WTC11 (cell line): ENCODE results near the gene RARRES2. TPM values are rescaled to one million over a fixed set of nuclear protein-coding genes. Genes with fewer than 3 reads are reported as not detected.

Experiments used
- ATAC-seq: fragments of 200-7000 bp; cut with Tn5 transposase; 2 replicates; pipeline ENCODE4 v1.10.0; 2021; ENCODE audit warnings: mild to moderate bottlenecking, moderate library complexity
- CTCF ChIA-PET: fragments of 300-600 bp; sonication (Branson Sonifier 250); formaldehyde crosslinking; loops from one replicate; lab custom pipeline; 2021; ENCODE audit warnings: antibody characterized with exemption; lab: Charles Lee
- POLR2A ChIA-PET: fragments of 350-600 bp; sonication (Branson Sonifier 250); formaldehyde crosslinking; loops from one replicate; lab custom pipeline; 2021; ENCODE audit warnings: antibody characterized with exemption; lab: Charles Lee
- DNase-seq: peaks from one replicate; pipeline ENCODE4 v3.0.0; 2021; ENCODE audit warnings: low spot score
- H3K27ac Mint-ChIP-seq: 2 replicates; pipeline ENCODE4 v1.8.0; 2021; ENCODE audit warnings: mixed read lengths
- H3K27me3 Mint-ChIP-seq: 2 replicates; pipeline ENCODE4 v1.8.0; 2021; ENCODE audit warnings: low read depth, mild to moderate bottlenecking, moderate library complexity, mixed read lengths
- H3K36me3 Mint-ChIP-seq: 2 replicates; pipeline ENCODE4 v1.8.0; 2021; ENCODE audit warnings: mixed read lengths
- H3K4me1 Mint-ChIP-seq: 2 replicates; pipeline ENCODE4 v1.8.0; 2022; ENCODE audit warnings: mixed read lengths
- H3K4me3 Mint-ChIP-seq: 2 replicates; pipeline ENCODE4 v1.8.0; 2021; ENCODE audit warnings: mild to moderate bottlenecking, moderate library complexity, mixed read lengths
- H3K9me3 Mint-ChIP-seq: 2 replicates; pipeline ENCODE4 v1.8.0; 2021; ENCODE audit warnings: mixed read lengths
- ELF4 ChIP-seq: sonication (generic); formaldehyde crosslinking; IDR thresholded peaks from 2 replicates; pipeline ENCODE4 v1.8.1; 2022; ENCODE audit warnings: low read depth, mild to moderate bottlenecking, moderate library complexity, missing genetic modification reagents
- FOXP1 ChIP-seq: sonication (generic); formaldehyde crosslinking; IDR thresholded peaks from 2 replicates; pipeline ENCODE4 v1.8.0; 2022; ENCODE audit warnings: missing genetic modification reagents, mild to moderate bottlenecking, moderate library complexity, borderline replicate concordance
- MYBL2 ChIP-seq: sonication (generic); formaldehyde crosslinking; IDR thresholded peaks from 2 replicates; pipeline ENCODE4 v1.8.1; 2023; ENCODE audit warnings: mild to moderate bottlenecking, moderate library complexity, missing genetic modification reagents
- NR3C1 ChIP-seq: sonication (generic); formaldehyde crosslinking; conservative IDR thresholded peaks from 2 replicates; pipeline ENCODE4 v1.8.1; 2023; ENCODE audit warnings: low read depth, mild to moderate bottlenecking, missing genetic modification reagents
- PRRX2 ChIP-seq: fragments of 250-450 bp; sonication (Bioruptor Pico); IDR thresholded peaks from 2 replicates; pipeline ENCODE4 v1.8.0; 2021; ENCODE audit warnings: mild to moderate bottlenecking
- TCF7 ChIP-seq: sonication (generic); formaldehyde crosslinking; IDR thresholded peaks from 2 replicates; pipeline ENCODE4 v1.8.0; 2022; ENCODE audit warnings: mild to moderate bottlenecking, low read depth, missing genetic modification reagents, moderate library complexity
- TP53 ChIP-seq: sonication (generic); formaldehyde crosslinking; IDR thresholded peaks from 2 replicates; pipeline ENCODE4 v1.8.1; 2023; ENCODE audit warnings: mild to moderate bottlenecking, missing genetic modification reagents
- ZBTB21 ChIP-seq: sonication (generic); formaldehyde crosslinking; IDR thresholded peaks from 2 replicates; pipeline ENCODE4 v1.8.1; 2023; ENCODE audit warnings: mild to moderate bottlenecking, missing genetic modification reagents, borderline replicate concordance
- ZNF121 ChIP-seq: sonication (generic); formaldehyde crosslinking; IDR thresholded peaks from 2 replicates; pipeline ENCODE4 v1.8.0; 2023; ENCODE audit warnings: missing genetic modification reagents
- ZNF671 ChIP-seq: fragments of 250-450 bp; sonication (Bioruptor Pico); IDR thresholded peaks from 2 replicates; pipeline ENCODE4 v1.8.0; 2021; ENCODE audit warnings: mild to moderate bottlenecking
- total RNA-seq: library from RNA; stranded (reverse); gene quantifications from 3 replicates; pipeline ENCODE4 v1.2.3, GENCODE V29; 2021
- TF ChIP-seq, protein P1 (sequence below): sonication (generic); formaldehyde crosslinking; IDR thresholded peaks from 2 replicates; pipeline ENCODE4 v1.8.1; 2022; ENCODE audit warnings: mild to moderate bottlenecking, missing genetic modification reagents, moderate library complexity, borderline replicate concordance
- TF ChIP-seq, protein P2 (sequence below): sonication (generic); formaldehyde crosslinking; IDR thresholded peaks from 2 replicates; pipeline ENCODE4 v1.8.1; 2022; ENCODE audit warnings: missing genetic modification reagents, borderline replicate concordance
- TF ChIP-seq, protein P3 (sequence below): sonication (generic); formaldehyde crosslinking; IDR thresholded peaks from 2 replicates; pipeline ENCODE4 v1.8.0; 2022; ENCODE audit warnings: mild to moderate bottlenecking, missing genetic modification reagents
- TF ChIP-seq, protein P4 (sequence below): fragments of 250-450 bp; sonication (Bioruptor Pico); IDR thresholded peaks from 2 replicates; pipeline ENCODE4 v1.9.0; 2021; ENCODE audit warnings: mild to moderate bottlenecking, borderline replicate concordance

The RARRES2 gene
- total RNA-seq, 1 experiment from 2014 or later = 230 TPM

DNA sequence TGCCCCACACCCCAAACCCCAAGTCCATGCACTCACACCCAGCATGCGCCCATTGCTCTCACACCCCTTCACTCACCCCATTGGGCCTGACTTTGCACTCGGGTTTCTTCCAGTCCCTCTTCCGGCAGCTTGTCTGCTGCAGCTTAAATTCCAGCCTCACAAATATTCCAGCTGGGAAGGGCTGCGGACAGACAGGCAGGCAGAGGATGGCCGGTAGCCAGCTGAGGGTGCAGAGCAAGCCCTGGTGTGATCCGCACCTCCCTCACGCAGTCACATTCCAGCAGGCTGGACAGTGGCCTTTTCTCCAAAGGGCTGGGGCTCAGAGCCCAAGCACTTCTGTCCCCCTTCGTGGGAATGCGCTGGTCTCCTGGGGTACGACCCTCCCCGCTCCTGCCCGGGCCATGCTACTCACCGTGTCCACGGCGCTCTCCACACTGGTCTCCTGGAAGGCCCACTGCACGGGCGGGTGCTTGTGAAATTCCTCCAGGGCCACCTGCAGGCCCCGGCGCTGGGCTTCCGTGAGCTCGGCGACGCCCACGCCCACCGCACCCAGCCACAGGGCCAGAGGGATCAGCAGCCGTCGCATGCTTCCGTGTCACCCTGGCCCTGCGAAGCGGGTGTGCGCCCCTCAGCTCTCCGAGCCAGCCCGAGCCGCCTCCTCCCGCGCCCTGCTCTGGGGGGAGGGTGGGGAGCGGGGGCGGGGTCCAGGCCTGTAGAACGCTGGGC is 1.2 kb downstream of the RARRES2 start (continued):
- TF ChIP-seq, protein P1, sequence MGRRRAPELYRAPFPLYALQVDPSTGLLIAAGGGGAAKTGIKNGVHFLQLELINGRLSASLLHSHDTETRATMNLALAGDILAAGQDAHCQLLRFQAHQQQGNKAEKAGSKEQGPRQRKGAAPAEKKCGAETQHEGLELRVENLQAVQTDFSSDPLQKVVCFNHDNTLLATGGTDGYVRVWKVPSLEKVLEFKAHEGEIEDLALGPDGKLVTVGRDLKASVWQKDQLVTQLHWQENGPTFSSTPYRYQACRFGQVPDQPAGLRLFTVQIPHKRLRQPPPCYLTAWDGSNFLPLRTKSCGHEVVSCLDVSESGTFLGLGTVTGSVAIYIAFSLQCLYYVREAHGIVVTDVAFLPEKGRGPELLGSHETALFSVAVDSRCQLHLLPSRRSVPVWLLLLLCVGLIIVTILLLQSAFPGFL = no peak
- TF ChIP-seq ZNF671 (CRISPR knock-in tag) = no peak

DNA sequence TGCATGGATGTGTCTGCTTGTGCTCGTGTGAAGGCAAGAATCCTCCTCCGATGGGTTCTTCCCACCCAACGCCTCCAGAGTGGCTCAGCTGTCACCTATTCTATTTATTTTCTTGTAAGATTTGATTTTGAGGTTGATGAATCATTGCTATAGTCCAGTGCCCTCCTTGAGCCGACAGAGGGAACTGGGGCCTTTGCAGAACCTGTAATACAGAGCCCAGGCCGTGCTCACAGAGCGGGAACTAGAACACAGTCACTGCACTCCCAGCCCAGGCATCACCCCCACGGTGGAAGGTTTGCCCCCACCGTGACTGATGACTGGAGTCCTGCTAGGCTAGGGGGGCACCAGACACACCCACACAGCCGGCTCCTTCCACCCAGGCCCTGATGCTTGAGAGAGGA is 2.0 kb downstream of the RARRES2 start:
- Mint-ChIP-seq H3K36me3 (peaks cover 24% of the 10 kb centered on the region), H3K9me3 (peaks cover 8% of the 10 kb centered on the region), H3K27me3 (peaks cover 29% of the 10 kb centered on the region), H3K4me3 (peak overlapping the region; percentile 87), H3K27ac (no peak overlapping the region), H3K4me1 (peaks cover 68% of the 10 kb centered on the region)
- TF ChIP-seq TCF7 (CRISPR knock-in tag) (no peak), ZNF121 (CRISPR knock-in tag) (no peak), ZBTB21 (CRISPR knock-in tag) (no peak), ELF4 (no peak), FOXP1 (CRISPR knock-in tag) (no peak), NR3C1 (CRISPR knock-in tag) (no peak)
- TF ChIP-seq, protein P2, sequence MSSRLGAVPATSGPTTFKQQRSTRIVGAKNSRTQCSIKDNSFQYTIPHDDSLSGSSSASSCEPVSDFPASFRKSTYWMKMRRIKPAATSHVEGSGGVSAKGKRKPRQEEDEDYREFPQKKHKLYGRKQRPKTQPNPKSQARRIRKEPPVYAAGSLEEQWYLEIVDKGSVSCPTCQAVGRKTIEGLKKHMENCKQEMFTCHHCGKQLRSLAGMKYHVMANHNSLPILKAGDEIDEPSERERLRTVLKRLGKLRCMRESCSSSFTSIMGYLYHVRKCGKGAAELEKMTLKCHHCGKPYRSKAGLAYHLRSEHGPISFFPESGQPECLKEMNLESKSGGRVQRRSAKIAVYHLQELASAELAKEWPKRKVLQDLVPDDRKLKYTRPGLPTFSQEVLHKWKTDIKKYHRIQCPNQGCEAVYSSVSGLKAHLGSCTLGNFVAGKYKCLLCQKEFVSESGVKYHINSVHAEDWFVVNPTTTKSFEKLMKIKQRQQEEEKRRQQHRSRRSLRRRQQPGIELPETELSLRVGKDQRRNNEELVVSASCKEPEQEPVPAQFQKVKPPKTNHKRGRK (CRISPR knock-in tag) = no peak
- TF ChIP-seq, protein P3, sequence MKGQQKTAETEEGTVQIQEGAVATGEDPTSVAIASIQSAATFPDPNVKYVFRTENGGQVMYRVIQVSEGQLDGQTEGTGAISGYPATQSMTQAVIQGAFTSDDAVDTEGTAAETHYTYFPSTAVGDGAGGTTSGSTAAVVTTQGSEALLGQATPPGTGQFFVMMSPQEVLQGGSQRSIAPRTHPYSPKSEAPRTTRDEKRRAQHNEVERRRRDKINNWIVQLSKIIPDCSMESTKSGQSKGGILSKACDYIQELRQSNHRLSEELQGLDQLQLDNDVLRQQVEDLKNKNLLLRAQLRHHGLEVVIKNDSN (CRISPR knock-in tag) = no peak
- POLR2A ChIA-PET = interaction anchor here (0.9 to 2.6 kb wide), 4 partner anchors 10 to 66 kb away, joined by 3 to 9 read pairs (median 3); a partner anchor contains a TSS
- CTCF ChIA-PET = interaction anchor here (1.0 to 1.7 kb wide), 2 partner anchors 38 to 45 kb away, joined by 3 to 6 read pairs; no protein-coding TSS in a partner anchor
- ATAC-seq (no peak), DNase-seq (no peak)

DNA sequence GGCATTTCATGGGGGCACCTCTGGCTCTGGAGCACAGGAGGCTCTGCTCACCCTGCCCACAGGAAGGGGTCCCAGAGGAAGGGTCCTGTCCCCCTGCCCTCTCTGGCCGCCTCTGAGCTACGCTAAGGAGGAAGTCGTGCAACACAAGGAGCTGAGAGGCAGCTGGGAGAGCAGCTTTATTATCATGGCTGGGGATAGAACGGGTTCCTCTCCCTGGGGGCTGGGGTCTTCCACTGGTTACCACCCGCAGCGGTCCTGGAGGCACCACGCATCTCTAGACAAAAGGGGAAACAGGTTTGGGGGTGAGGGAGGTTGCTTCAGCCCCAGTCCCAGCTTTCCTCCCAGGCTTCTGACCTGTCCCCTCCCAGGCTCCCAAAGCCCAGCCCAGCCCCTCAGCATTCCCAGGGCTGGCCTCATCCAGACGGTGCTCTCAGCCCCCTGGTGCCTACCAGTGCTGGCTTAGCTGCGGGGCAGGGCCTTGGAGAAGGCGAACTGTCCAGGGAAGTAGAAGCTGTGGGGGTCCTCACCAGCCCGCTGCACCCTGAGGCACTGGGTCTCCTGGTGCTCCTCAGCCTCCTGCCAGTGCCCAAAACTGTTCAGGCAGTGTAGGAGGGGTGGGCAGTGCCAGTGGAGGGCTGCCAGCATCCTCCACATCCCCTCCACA is 3.1 kb downstream of the RARRES2 start:
- ChIA-PET CTCF (interaction anchor here (1.0 to 1.7 kb wide), 2 partner anchors 9 to 40 kb away, joined by 4 to 6 read pairs; no protein-coding TSS in a partner anchor), POLR2A (interaction anchor here (1.5 to 1.8 kb wide), 3 partner anchors 9 to 64 kb away, joined by 5 to 7 read pairs (median 5); no protein-coding TSS in a partner anchor)
- H3K4me3 Mint-ChIP-seq = no peak overlapping the region
- peaks cover 19% of the 10 kb centered on the region for H3K27me3 Mint-ChIP-seq
- H3K27ac Mint-ChIP-seq = peak overlapping the region; percentile 95
- ATAC-seq (no peak), DNase-seq (no peak)
- H3K9me3 Mint-ChIP-seq = peaks cover under 1% of the 10 kb centered on the region; the same call in 1 of the 2 replicates
- H3K4me1 Mint-ChIP-seq = peaks cover 78% of the 10 kb centered on the region
- no peak for TF ChIP-seq MYBL2
- TF ChIP-seq, protein P4, sequence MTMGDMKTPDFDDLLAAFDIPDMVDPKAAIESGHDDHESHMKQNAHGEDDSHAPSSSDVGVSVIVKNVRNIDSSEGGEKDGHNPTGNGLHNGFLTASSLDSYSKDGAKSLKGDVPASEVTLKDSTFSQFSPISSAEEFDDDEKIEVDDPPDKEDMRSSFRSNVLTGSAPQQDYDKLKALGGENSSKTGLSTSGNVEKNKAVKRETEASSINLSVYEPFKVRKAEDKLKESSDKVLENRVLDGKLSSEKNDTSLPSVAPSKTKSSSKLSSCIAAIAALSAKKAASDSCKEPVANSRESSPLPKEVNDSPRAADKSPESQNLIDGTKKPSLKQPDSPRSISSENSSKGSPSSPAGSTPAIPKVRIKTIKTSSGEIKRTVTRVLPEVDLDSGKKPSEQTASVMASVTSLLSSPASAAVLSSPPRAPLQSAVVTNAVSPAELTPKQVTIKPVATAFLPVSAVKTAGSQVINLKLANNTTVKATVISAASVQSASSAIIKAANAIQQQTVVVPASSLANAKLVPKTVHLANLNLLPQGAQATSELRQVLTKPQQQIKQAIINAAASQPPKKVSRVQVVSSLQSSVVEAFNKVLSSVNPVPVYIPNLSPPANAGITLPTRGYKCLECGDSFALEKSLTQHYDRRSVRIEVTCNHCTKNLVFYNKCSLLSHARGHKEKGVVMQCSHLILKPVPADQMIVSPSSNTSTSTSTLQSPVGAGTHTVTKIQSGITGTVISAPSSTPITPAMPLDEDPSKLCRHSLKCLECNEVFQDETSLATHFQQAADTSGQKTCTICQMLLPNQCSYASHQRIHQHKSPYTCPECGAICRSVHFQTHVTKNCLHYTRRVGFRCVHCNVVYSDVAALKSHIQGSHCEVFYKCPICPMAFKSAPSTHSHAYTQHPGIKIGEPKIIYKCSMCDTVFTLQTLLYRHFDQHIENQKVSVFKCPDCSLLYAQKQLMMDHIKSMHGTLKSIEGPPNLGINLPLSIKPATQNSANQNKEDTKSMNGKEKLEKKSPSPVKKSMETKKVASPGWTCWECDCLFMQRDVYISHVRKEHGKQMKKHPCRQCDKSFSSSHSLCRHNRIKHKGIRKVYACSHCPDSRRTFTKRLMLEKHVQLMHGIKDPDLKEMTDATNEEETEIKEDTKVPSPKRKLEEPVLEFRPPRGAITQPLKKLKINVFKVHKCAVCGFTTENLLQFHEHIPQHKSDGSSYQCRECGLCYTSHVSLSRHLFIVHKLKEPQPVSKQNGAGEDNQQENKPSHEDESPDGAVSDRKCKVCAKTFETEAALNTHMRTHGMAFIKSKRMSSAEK (CRISPR knock-in tag) = no peak
- peak; percentile 70; the same call in 1 of the 2 replicates for TF ChIP-seq TP53 (CRISPR knock-in tag)
- no peak for TF ChIP-seq PRRX2 (CRISPR knock-in tag)
- TF ChIP-seq, protein P2 (CRISPR knock-in tag) = no peak
- peaks cover 15% of the 10 kb centered on the region for H3K36me3 Mint-ChIP-seq
